Thoracic aorta (tissue), 2 donors: ENCODE data around the gene ZFP42. TPM values are rescaled to one million over a fixed set of nuclear protein-coding genes. Genes with fewer than 3 reads are reported as not detected.

ENCODE experiments used
- ATAC-seq: fragments of 150-250 bp; one replicate; pipeline ENCODE4 v1.8.0; 2017; ENCODE audit warnings: low read depth; ENCODE audit not compliant: insufficient number of reproducible peaks, low FRiP score
- DNase-seq: peaks from one replicate; pipeline ENCODE4 v3.0.0-alpha.2; 2020; ENCODE audit warnings: low spot score
- H3K27ac ChIP-seq, 2 donors: fragments of 200-600 bp; sonication (generic); 1 replicate in 1 of 2; 2 replicates in 1 of 2; pipeline ENCODE4 v1.5.1; 2016; ENCODE audit warnings: mild to moderate bottlenecking in 2 of 2, moderate library complexity in 2 of 2
- H3K27me3 ChIP-seq: fragments of 200-600 bp; sonication (generic); replicated peaks from 2 replicates; pipeline ENCODE4 v1.6.0; 2016; ENCODE audit warnings: mild to moderate bottlenecking; ENCODE audit not compliant: insufficient read depth
- H3K36me3 ChIP-seq: fragments of 200-600 bp; sonication (generic); one replicate; pipeline ENCODE4 v1.5.1; 2016
- H3K4me1 ChIP-seq, 2 donors: fragments of 200-600 bp; sonication (generic); 1 replicate in 1 of 2; 2 replicates in 1 of 2; pipeline versions ENCODE4 v1.5.1 to v1.6.0; 2016; ENCODE audit warnings: low read depth in 2 of 2, mild to moderate bottlenecking in 1 of 2; ENCODE audit not compliant: control insufficient read depth in 1 of 2
- H3K4me3 ChIP-seq: fragments of 200-600 bp; sonication (generic); 2 replicates; pipeline ENCODE4 v1.5.1; 2016; ENCODE audit warnings: mild to moderate bottlenecking
- H3K9me3 ChIP-seq: fragments of 200-600 bp; sonication (generic); 2 replicates; pipeline ENCODE4 v1.5.1; 2016
- total RNA-seq, 2 donors: library from RNA; depleted of rRNA; stranded (reverse); fragments of >200 nt; gene quantifications; one replicate each; pipeline versions ENCODE4 v1.1.0 to v1.2.3, GENCODE V29; 2016
- TF ChIP-seq, protein P1 (sequence below): fragments of 200-600 bp; sonication (generic); IDR thresholded peaks from one replicate; pipeline ENCODE4 v1.5.1; 2019; ENCODE audit warnings: antibody characterized with exemption

The ZFP42 gene
- total RNA-seq, 2 donors from 2014 or later, result not detected

DNA sequence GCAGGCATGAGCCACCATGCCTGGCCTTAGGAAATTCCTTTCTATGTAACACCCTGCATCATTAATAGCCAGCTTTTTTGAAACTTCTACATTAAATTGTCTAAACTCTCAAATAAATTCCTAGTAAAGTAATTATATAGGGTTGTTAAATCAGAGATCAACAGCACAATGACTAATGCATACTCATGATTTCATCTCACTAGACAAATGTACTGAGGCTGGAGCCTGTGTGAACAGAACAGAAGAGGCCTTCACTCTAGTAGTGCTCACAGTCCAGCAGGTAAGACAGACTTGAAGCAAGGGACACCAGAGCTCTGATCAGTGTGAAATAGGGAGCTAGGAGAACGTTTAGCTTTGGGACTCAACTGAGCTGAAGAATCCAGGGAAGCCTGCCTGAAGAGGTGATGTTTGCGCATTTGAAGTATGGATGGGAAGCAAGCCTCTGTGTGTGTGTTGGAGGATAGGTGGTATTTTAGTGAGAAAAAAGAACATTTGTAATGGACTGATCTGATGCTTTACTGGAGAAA lies 3.9 kb downstream of the ZFP42 start:
- H3K36me3 ChIP-seq, result no peaks in the 10 kb centered on the region
- TF ChIP-seq, protein P1, sequence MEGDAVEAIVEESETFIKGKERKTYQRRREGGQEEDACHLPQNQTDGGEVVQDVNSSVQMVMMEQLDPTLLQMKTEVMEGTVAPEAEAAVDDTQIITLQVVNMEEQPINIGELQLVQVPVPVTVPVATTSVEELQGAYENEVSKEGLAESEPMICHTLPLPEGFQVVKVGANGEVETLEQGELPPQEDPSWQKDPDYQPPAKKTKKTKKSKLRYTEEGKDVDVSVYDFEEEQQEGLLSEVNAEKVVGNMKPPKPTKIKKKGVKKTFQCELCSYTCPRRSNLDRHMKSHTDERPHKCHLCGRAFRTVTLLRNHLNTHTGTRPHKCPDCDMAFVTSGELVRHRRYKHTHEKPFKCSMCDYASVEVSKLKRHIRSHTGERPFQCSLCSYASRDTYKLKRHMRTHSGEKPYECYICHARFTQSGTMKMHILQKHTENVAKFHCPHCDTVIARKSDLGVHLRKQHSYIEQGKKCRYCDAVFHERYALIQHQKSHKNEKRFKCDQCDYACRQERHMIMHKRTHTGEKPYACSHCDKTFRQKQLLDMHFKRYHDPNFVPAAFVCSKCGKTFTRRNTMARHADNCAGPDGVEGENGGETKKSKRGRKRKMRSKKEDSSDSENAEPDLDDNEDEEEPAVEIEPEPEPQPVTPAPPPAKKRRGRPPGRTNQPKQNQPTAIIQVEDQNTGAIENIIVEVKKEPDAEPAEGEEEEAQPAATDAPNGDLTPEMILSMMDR, result no peak
- no peak overlapping the region for H3K27ac ChIP-seq
- H3K4me3 ChIP-seq, result no peak overlapping the region
- H3K9me3 ChIP-seq, result no peaks in the 10 kb centered on the region
- no peak for ATAC-seq
- no peaks in the 10 kb centered on the region for H3K27me3 ChIP-seq
- no peak for DNase-seq
- H3K4me1 ChIP-seq, result no peaks in the 10 kb centered on the region

DNA sequence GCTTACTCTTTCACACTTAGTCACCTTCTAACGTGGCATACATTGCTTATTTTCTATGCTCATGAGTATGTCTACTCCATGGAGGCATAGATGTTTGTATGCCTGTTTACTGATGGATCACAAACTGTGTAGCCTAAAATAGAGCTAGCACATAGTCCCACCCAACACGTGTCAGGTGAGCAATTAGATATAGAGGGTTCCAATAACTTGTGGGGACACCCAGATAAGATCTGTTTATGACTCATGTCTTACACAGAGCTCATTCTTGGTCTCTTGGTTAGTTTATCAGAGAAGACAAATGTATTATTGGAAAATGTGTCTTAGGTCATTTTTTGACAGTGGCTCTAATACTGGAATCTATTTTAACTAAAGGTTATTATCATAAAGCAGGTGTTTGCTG lies 6.8 kb downstream of the ZFP42 start:
- Histone ChIP-seq H3K36me3 (no peaks in the 10 kb centered on the region), H3K9me3 (no peaks in the 10 kb centered on the region), H3K4me3 (no peak overlapping the region), H3K4me1 (no peaks in the 10 kb centered on the region), H3K27ac (no peak overlapping the region), H3K27me3 (no peaks in the 10 kb centered on the region)
- ATAC-seq (no peak), DNase-seq (no peak)
- TF ChIP-seq, protein P1, result no peak

DNA sequence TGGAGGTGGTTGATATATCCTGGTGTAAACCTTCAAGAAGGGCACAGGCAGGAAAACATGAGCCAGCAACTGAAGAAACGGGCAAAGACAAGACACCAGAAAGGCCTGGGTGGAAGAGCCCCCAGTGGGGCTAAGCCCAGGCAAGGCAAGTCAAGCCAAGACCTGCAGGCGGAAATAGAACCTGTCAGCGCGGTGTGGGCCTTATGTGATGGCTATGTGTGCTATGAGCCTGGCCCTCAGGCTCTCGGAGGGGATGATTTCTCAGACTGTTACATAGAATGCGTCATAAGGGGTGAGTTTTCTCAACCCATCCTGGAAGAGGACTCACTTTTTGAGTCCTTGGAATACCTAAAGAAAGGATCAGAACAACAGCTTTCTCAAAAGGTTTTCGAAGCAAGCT lies 7.2 kb downstream of the ZFP42 start:
- TF ChIP-seq, protein P1, result no peak
- H3K4me3 ChIP-seq, result no peak overlapping the region
- no peaks in the 10 kb centered on the region for H3K9me3 ChIP-seq
- no peak for DNase-seq
- H3K27ac ChIP-seq, result no peak overlapping the region
- no peaks in the 10 kb centered on the region for H3K4me1 ChIP-seq
- ATAC-seq, result no peak
- H3K27me3 ChIP-seq, result no peaks in the 10 kb centered on the region
- no peaks in the 10 kb centered on the region for H3K36me3 ChIP-seq

DNA sequence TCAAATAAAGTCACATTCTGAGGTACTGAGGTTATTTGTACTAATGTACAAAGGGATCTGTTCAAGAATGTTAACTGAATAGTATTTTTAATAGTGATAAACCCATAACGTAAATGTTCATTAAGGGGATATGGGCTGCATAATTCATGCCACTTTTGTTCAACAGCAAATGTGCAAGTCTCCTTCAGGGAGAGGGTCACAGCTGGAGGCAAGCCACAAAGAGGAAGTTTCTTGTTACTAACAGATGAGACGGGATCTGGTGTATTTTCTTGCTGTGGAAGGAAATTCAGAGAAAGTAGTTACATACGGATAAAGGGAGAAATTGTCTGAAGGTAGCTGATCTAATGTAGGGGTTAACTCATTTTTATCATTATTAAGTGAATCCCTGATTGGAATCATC lies 10.0 kb downstream of the ZFP42 start:
- Histone ChIP-seq H3K4me3 (no peak overlapping the region), H3K4me1 (no peaks in the 10 kb centered on the region), H3K9me3 (no peaks in the 10 kb centered on the region), H3K27ac (no peak overlapping the region), H3K36me3 (no peaks in the 10 kb centered on the region), H3K27me3 (no peaks in the 10 kb centered on the region)
- no peak for ATAC-seq
- TF ChIP-seq, protein P1, result no peak
- DNase-seq, result no peak

DNA sequence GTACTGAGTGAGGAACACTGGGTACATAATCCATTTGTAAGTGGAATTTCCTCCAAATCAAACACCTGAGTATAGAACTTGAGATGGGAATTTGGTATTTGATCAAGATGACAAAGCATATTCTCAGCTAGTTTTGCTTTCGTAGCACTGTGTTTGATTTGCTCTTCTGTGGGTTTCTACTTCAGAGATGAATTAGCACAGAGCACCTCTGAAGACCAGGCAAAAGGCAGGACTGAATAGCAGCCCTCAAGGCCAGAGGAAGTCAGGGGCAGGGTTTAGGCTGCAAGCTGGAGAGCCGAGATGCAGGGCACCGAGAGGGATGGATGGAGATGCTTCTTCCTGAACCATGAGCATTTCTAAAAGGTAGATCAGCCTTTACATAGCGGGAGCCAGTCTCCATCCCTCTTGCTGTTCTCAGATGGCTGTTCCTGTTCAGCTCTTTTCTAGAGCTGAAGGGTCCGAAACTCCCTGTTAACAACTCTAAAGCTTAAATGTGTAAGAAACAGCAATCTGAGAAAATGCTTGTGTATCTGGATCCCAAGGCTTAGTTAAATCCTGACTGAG lies 10.8 kb downstream of the ZFP42 start:
- no peaks in the 10 kb centered on the region for H3K4me1 ChIP-seq
- H3K9me3 ChIP-seq, result no peaks in the 10 kb centered on the region
- ATAC-seq, result no peak
- no peak overlapping the region for H3K4me3 ChIP-seq
- TF ChIP-seq, protein P1, result no peak
- H3K27me3 ChIP-seq, result no peaks in the 10 kb centered on the region
- no peaks in the 10 kb centered on the region for H3K36me3 ChIP-seq
- H3K27ac ChIP-seq, result no peak overlapping the region
- no peak for DNase-seq
